Panc1 (cell line): ENCODE data around the gene LIN7B. TPM values are rescaled to one million over a fixed set of nuclear protein-coding genes. Genes with fewer than 3 reads are reported as not detected.

ENCODE experiments used
- ATAC-seq: fragments of 200-7000 bp; cut with Tn5 transposase; 2 replicates; pipeline ENCODE4 v1.9.1; 2020; ENCODE audit warnings: mild to moderate bottlenecking, moderate library complexity
- BruUV-seq: library from RNA; stranded (reverse); fragments of 400-500 nt; replicated peaks from 2 replicates; lab custom pipeline; 2021; lab: Mats Ljungman, UMichigan
- CTCF ChIA-PET: fragments of 300-600 bp; sonication (Branson Sonifier 250); formaldehyde crosslinking; loops from one replicate; lab custom pipeline; 2022; ENCODE audit warnings: antibody characterized with exemption; lab: Charles Lee
- POLR2A ChIA-PET: fragments of 300-600 bp; sonication (Branson Sonifier 250); formaldehyde crosslinking; loops from one replicate; lab custom pipeline; 2022; ENCODE audit warnings: antibody characterized with exemption; lab: Charles Lee
- DNase-seq: peaks from one replicate; pipeline ENCODE4 v3.0.0-alpha.2; 2010; ENCODE audit warnings: low read depth, low spot score
- H3K27ac ChIP-seq: 2 replicates; pipeline ENCODE4 v1.5.1; 2011; ENCODE audit warnings: mild to moderate bottlenecking, low read length, inconsistent platforms
- H3K27me3 ChIP-seq: fragments of 200-500 bp; sonication (Bioruptor generic); 2 replicates; pipeline ENCODE4 v1.6.0; 2014; ENCODE audit warnings: low read length, inconsistent platforms; ENCODE audit not compliant: control insufficient read depth, insufficient read depth
- H3K36me3 ChIP-seq: fragments of 200-500 bp; sonication (Bioruptor generic); 2 replicates; pipeline ENCODE4 v1.5.1; 2014; ENCODE audit warnings: inconsistent platforms, mild to moderate bottlenecking, low read length, moderate library complexity; ENCODE audit not compliant: control insufficient read depth, insufficient read depth
- H3K4me1 ChIP-seq: 2 replicates; pipeline ENCODE4 v1.5.1; 2011; ENCODE audit warnings: inconsistent platforms, mild to moderate bottlenecking, low read length, moderate library complexity; ENCODE audit not compliant: control insufficient read depth, insufficient read depth
- H3K4me3 ChIP-seq, 2 experiments: 2 replicates each; pipeline ENCODE4 v1.5.1; 2011 to 2012; ENCODE audit warnings: low read depth in 2 of 2, low read length in 2 of 2, mild to moderate bottlenecking in 2 of 2, inconsistent platforms in 1 of 2, moderate library complexity in 1 of 2
- H3K9me3 ChIP-seq: fragments of 200-500 bp; sonication (Bioruptor generic); 2 replicates; pipeline ENCODE4 v1.5.1; 2014; ENCODE audit warnings: low read depth, mild to moderate bottlenecking, inconsistent platforms, low read length, moderate library complexity; ENCODE audit not compliant: control insufficient read depth, insufficient read depth
- CTCF ChIP-seq: fragments of 450-650 bp; IDR thresholded peaks from 2 replicates; pipeline ENCODE4 v1.5.1; 2017; ENCODE audit warnings: mild to moderate bottlenecking
- POLR2AphosphoS5 ChIP-seq: IDR thresholded peaks from 2 replicates; pipeline ENCODE4 v1.6.1; 2012; ENCODE audit warnings: mild to moderate bottlenecking, low read depth, low read length, moderate library complexity
- REST ChIP-seq, 2 experiments: IDR thresholded peaks; 2 replicates each; pipeline ENCODE4 v1.6.1; 2011 to 2012; ENCODE audit warnings: low read depth in 2 of 2, control low read depth in 1 of 2, low read length in 1 of 2, mild to moderate bottlenecking in 1 of 2, moderate library complexity in 1 of 2; ENCODE audit not compliant: insufficient read depth in 1 of 2
- SIN3A ChIP-seq: IDR thresholded peaks from 2 replicates; pipeline ENCODE4 v1.6.1; 2012; ENCODE audit warnings: low read depth, mild to moderate bottlenecking, low read length, moderate library complexity, borderline replicate concordance; ENCODE audit not compliant: insufficient read depth
- TCF7L2 ChIP-seq: IDR thresholded peaks from 2 replicates; pipeline ENCODE4 v1.6.1; 2011; ENCODE audit warnings: mild to moderate bottlenecking, low read depth, low read length, inconsistent platforms
- in situ Hi-C: cut with HindIII; loops from 2 replicates; pipeline ENCODE4 v1.10.0; 2016; ENCODE audit warnings: low sequenced_read_pairs, low pct_unique_long_range_greater_than_20kb
- intact Hi-C: fragments of 100-400 bp; cut with micrococcal nuclease; formaldehyde crosslinking; loops from one replicate; pipeline ENCODE4 v1.10.0; 2022; ENCODE audit not compliant: unreplicated experiment
- total RNA-seq: library from RNA; stranded (reverse); gene quantifications from one replicate; pipeline ENCODE4 v1.2.1, GENCODE V29; 2021; ENCODE audit not compliant: unreplicated experiment

The LIN7B gene
- total RNA-seq, 1 experiment from 2014 or later, result 6.4 TPM

DNA sequence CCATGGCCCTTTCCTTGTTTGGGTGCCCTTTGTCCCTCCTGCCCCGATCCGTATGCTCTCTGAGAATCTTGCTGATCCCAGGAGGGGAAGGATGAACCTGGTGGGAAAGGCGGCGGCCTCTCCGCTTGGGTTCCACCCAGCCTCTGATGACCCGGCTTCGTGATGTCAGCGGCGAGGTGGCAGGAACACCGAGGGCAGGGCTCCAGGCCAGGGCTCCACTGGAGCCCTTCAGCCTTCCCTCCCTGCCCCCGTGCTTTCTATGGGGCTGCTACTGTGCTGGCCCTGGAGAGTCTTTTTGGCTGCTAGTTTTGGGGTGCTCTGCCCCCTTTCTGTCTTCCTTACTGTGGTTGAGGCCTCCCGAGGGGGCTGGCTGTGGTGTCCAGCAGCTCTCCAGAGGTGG is 11.9 kb upstream of the LIN7B start:
- Histone ChIP-seq H3K27ac (no peak overlapping the region), H3K36me3 (peaks cover 13% of the 10 kb centered on the region), H3K9me3 (no peaks in the 10 kb centered on the region), H3K4me3 (no peak overlapping the region), H3K27me3 (no peaks in the 10 kb centered on the region), H3K4me1 (peaks cover 3% of the 10 kb centered on the region)
- no peak for DNase-seq
- no peak for TF ChIP-seq REST (IDR thresholded peaks at IDR 0.05; ENCODE audit: insufficient read depth in 1 of 2, low read depth in 2 of 2, low read length in 1 of 2)
- no peak for TF ChIP-seq TCF7L2
- BruUV-seq, result no TSS peak
- in situ Hi-C loops, result no loop called here
- POLR2A ChIA-PET, result no interaction called here
- intact Hi-C loops, result no loop called here
- ATAC-seq, result no peak
- CTCF ChIA-PET, result interaction anchor here (0.5 kb wide), 1 partner anchor 38 kb away, joined by 3 read pairs; the partner anchor contains the start of gene NTF4

DNA sequence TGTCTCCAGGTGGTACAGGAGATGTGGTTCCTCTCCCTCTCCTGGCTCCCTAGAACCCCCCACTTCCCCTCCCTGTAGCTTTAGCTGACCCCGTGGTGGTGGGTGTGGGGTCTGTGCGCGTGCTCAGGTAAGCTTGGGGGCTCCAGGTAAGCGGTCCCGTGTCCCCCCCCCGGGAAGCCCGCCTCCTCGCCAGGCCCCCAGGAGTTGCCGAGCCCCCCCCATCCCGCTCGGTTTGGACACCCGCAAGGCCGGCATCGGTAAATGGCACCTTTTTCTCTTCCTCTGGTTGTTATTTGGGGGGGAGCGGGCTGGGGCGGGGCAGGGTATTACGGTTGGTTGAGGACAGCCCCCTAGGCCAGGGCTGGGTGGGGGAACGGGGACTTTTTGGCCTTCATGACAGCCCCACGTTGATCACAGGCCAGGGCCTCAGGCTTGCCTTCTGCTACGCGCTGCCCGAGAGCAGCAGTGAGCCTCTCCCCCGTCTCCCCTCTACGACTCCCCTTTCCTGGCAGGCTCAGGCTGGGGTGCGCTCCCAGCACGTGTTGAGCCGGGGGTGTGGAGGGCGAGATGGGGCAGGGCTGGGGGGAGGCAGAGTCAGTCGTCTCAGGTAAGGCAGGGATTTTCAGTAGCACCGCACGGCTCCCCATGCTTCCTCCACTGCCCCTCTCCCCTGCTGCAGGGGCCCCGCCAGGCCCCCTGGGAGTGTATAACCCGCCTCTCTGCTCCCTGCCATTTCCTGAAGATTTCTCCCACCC is 10.7 kb upstream of the LIN7B start:
- no peaks in the 10 kb centered on the region for H3K4me1 ChIP-seq
- no peaks in the 10 kb centered on the region for H3K9me3 ChIP-seq
- H3K36me3 ChIP-seq, result peaks cover 11% of the 10 kb centered on the region
- CTCF ChIA-PET, result no interaction called here
- POLR2A ChIA-PET, result no interaction called here
- DNase-seq (no peak), ATAC-seq (no peak)
- no peak for TF ChIP-seq CTCF
- no peak for TF ChIP-seq TCF7L2
- no peak for TF ChIP-seq POLR2AphosphoS5
- no peak for TF ChIP-seq REST (IDR thresholded peaks at IDR 0.05; ENCODE audit: insufficient read depth in 1 of 2, low read depth in 2 of 2, low read length in 1 of 2)
- TF ChIP-seq SIN3A, result no peak
- H3K27ac ChIP-seq, result no peak overlapping the region
- intact Hi-C loops, result no loop called here
- H3K27me3 ChIP-seq, result no peaks in the 10 kb centered on the region
- no TSS peak for BruUV-seq
- in situ Hi-C loops, result no loop called here
- no peak overlapping the region for H3K4me3 ChIP-seq
